Erythroblast (primary cell): ENCODE results near the gene TENM3.

Source experiments
- DNase-seq, 2 experiments: peaks; one replicate each; lab custom pipeline; 2025; lab: John Stamatoyannopoulos, UW
- GATA1 ChIP-seq: IDR thresholded peaks from 2 replicates; pipeline ENCODE4 v1.6.1; 2011; ENCODE audit warnings: low read depth, mild to moderate bottlenecking, control low read depth, low read length, moderate library complexity
- POLR2A ChIP-seq: IDR thresholded peaks from 2 replicates; pipeline ENCODE4 v1.6.1; 2011; ENCODE audit warnings: mild to moderate bottlenecking, low read length

TENM3 gene

DNA sequence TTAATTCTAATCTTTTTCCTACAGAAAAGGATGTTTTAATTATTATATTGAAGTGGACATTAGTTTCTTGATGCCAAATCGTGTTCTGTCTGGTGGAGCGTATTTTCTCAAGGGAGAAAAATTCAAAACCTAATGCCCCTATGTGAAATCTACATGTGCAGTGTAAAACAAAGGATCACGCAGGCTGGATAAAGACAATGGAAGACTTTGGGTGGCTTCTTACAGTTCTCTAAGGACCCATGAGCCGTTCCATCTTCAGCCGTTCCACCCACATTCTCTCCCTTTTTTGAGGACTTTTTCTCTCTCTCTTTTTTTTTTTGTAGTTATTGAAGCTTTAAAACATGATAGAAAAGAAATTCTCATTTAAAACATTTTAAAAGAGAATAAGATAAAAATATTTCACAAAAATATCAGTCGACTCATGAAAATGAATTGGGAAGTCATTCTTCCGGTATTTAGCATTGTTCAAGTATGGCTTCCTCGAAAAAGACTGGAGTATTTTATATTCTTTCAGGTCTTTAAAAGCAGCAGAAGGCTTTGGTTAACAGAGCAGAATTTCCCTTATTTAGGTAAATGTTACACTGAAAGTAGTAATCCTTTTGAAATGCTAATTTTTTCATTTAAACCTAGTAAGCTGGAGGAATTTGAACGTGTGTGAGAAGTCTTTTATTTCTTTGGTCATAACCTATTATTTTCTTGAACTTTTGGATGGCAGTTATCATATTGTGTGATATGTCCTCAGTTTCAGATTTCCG lies 11.0 kb downstream of the TENM3 start:
- DNase-seq = no peak
- no peak for TF ChIP-seq GATA1
- TF ChIP-seq POLR2A = no peak

- no peak for TF ChIP-seq POLR2A
- no peak for TF ChIP-seq GATA1
- no peak for DNase-seq
These were observed 12.4 kb downstream of the TENM3 start for GRCh38 chr4:182255441-182256190.

DNA sequence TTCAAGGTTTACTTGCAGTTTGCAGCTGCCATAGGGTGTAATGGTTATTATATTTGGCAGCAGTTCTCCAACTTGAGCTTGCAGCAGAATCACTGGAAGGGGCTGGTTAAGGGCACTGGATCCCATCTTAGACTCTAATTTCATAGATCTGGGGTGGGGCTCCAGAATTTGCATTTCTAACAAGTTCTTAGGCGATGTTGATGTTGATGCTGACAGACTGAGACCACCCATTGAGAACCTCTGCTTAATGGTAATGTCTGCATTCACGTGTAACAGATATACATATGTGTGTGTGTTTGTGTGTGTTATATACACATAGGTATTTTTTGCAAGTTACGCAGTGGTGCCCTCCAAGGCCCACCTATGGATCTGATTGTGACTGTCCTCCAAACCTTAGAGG lies 13.8 kb downstream of the TENM3 start:
- TF ChIP-seq POLR2A (no peak), GATA1 (no peak)

DNA sequence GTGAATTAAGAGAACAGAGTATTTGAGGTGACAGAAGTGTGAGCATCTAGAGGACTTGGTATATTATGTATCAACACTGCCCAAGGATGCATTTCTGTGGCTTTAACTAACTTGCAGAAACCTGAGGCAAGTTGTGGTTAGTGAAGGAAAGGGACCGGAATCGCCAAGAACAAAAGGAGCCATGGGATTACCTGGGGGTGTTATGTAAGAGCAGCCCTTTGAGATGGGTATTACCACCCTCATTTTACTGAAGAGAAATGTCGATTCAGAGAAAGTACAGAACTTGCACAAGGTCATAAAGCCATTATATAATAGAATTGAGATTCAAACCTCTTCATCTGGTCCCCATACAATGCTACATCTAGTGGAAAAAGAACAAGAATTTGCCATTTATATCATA lies 14.3 kb downstream of the TENM3 start:
- no peak for TF ChIP-seq GATA1
- no peak for TF ChIP-seq POLR2A
- no peak for DNase-seq

More for the DNA sequence above, 13.8 kb downstream of the TENM3 start:
- no peak for DNase-seq

- DNase-seq = no peak
- TF ChIP-seq GATA1 (no peak), POLR2A (no peak)
These were observed 15.3 kb downstream of the TENM3 start for GRCh38 chr4:182258441-182259000.

DNA sequence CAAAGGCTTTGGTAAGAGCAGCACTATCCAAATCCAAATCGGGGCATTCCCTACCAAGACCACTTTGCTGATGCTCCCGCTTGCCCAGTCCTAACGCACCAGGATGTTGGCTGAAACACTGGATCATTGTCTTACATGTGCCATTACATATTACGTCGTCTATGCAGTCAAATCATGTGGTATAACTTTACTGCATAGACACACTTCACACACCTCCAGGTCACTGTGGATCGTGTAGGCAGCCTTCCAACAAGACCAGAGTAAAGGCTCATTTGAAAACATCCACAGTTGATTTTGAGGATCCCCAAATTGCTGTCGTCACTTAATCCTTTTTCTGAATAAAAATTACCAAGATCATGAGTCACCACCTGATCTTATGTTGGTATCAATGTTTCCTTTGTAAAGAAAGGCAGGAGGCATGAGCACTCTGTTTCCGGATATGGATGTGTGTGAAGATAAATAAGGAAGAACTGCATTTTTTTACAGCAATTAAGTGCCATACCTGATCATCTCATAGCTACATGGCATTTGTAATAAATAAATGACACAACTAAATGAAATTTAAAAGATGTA lies 18.5 kb downstream of the TENM3 start:
- no peak for DNase-seq
- TF ChIP-seq POLR2A (no peak), GATA1 (no peak)

GRCh38 chr4:182263562-182263961 lies 20.4 kb downstream of the TENM3 start:
- no peak for TF ChIP-seq POLR2A
- no peak for TF ChIP-seq GATA1
- no peak for DNase-seq

DNA sequence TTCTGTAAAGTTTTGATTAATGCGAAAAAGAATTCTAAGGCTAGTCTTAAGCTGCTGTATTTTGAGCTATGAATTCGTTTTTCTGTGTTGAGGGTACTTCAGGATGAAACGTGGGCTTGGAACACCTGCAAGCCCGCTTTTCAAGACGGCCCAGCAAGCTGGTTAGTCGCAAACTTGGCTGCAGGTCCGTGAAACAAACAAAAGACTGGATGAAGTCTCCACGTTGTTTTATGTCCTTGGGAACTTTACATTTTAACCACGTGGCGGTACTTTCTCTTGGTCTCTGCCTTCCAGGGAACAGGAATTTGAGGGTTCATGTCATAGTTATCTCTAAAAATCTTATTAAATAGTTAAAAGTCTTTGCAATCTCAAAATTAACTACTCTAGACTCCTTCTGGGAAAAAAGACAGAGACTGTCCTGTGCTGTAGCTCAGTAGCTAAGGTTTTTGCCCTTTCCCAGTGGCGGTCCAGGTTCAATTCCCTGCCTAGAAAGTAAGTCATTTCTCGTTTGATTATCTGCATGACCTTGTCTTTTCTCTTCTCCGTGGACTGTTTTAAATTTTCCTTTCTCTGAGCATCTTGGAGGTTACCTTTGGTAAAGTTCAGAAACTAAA lies 21.0 kb downstream of the TENM3 start:
- DNase-seq = no peak
- no peak for TF ChIP-seq POLR2A
- no peak for TF ChIP-seq GATA1

DNA sequence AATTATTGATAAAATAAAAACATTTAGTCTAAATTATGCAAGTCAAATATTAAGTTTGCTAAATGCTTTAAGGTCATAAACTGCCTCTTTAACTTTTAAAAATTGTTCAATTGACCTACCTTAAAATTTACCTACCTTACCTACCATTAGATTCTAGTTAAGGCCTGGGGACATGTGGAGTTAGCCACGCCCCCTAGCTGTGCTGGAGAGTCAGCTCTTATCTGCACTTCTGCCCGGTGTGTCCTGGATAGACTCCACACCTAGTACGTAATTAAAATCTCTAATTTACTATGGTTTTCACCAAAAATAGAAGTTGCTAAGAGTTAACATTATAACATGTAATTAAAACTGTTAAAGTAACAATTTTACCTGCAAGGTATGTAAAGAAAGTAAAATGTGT lies 22.7 kb downstream of the TENM3 start:
- TF ChIP-seq GATA1 = no peak
- TF ChIP-seq POLR2A = no peak

DNA sequence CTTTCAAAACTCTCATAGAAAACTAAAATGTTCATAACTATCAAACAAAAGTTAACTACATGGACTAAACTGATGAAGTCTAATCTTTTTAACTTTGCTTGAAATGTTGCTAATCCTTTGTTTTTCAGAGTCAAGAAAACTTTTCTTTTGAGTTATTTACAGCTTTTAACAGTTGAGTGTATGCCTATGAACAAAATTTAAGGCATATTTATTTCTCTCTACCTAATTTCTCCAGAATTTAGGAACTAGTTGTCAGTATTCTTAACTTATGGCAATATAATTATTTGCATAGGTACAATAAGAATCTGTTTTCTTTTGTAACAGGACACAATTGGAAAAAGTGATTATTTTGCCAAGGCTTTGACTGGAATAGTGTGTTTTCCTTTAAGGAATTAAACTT lies 23.8 kb downstream of the TENM3 start:
- no peak for TF ChIP-seq GATA1
- no peak for TF ChIP-seq POLR2A
- DNase-seq = no peak

More for the DNA sequence above, 22.7 kb downstream of the TENM3 start:
- peak in 1 of 2 experiments; percentile 4 for DNase-seq

DNA sequence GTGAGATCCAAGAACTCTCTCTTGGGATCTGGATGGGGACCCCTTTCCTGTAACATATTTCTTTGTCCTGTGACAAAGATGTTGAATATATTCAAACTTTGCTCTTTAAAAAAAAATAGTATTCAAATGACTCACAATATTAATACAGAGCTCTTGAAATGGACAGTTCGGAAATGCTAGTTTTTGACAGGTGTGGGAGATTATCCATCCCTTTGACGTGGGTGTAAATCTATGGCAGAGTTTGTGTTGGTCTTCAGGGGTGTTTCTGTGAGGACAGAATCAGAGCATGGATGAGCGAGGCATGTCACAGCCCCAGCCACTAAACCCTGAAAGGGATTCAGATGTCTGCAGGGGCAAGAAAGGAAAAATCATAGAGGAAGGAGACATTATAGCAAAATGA lies 25.8 kb downstream of the TENM3 start:
- no peak for DNase-seq
- TF ChIP-seq GATA1 (no peak), POLR2A (no peak)

GRCh38 chr4:182271731-182272130 lies 28.5 kb downstream of the TENM3 start:
- DNase-seq = no peak
- TF ChIP-seq GATA1 = no peak
- no peak for TF ChIP-seq POLR2A

GRCh38 chr4:182272151-182272550 lies 28.9 kb downstream of the TENM3 start:
- DNase-seq = no peak
- TF ChIP-seq GATA1 (no peak), POLR2A (no peak)
